H1 (cell line): ENCODE data around the gene NLK. TPM values are rescaled to one million over a fixed set of nuclear protein-coding genes. Genes with fewer than 3 reads are reported as not detected.

Experiments used
- CTCF ChIA-PET: fragments of 300-600 bp; sonication (Branson Sonifier 250); formaldehyde crosslinking; loops from one replicate; lab custom pipeline; 2021; ENCODE audit not compliant: partially characterized antibody; lab: Charles Lee
- POLR2A ChIA-PET: fragments of 300-600 bp; sonication (Branson Sonifier 250); formaldehyde crosslinking; loops from one replicate; lab custom pipeline; 2021; ENCODE audit warnings: inconsistent platforms; ENCODE audit not compliant: partially characterized antibody; lab: Charles Lee
- DNase-seq, 2 experiments: peaks; one replicate each; pipeline versions ENCODE4 v3.0.0 to v3.0.0-alpha.2; 2010 to 2022; ENCODE audit warnings: low spot score in 2 of 2, low read depth in 1 of 2, mixed read lengths in 1 of 2
- FAIRE-seq: peaks from 2 replicates; lab custom pipeline; 2011; peaks lifted over from hg19 to GRCh38; lab: Jason Lieb, UNC
- H2AFZ ChIP-seq: 2 replicates; pipeline ENCODE4 v1.8.1; 2012; ENCODE audit warnings: low read length, inconsistent platforms
- H2AK5ac ChIP-seq: 2 replicates; pipeline ENCODE4 v1.6.1; 2013; ENCODE audit warnings: low read depth, low read length
- H2BK120ac ChIP-seq: replicated peaks from 2 replicates; pipeline ENCODE3; 2013; ENCODE audit warnings: low read depth, low read length, inconsistent platforms
- H2BK12ac ChIP-seq: 2 replicates; pipeline ENCODE4 v1.6.1; 2013; ENCODE audit warnings: low read depth, low read length
- H2BK15ac ChIP-seq: 2 replicates; pipeline ENCODE4 v1.6.1; 2013; ENCODE audit warnings: low read length
- H2BK20ac ChIP-seq: 2 replicates; pipeline ENCODE4 v1.6.1; 2013; ENCODE audit warnings: low read length
- H2BK5ac ChIP-seq: 2 replicates; pipeline ENCODE4 v1.6.1; 2013; ENCODE audit warnings: low read depth, low read length
- H3K14ac ChIP-seq: 2 replicates; pipeline ENCODE4 v1.6.1; 2013; ENCODE audit warnings: inconsistent platforms; ENCODE audit not compliant: insufficient read length
- H3K18ac ChIP-seq: 2 replicates; pipeline ENCODE4 v1.6.1; 2013; ENCODE audit warnings: low read length; ENCODE audit errors: extremely low read depth
- H3K23ac ChIP-seq: 2 replicates; pipeline ENCODE4 v1.6.1; 2013; ENCODE audit warnings: inconsistent platforms; ENCODE audit not compliant: insufficient read length
- H3K23me2 ChIP-seq: 2 replicates; pipeline ENCODE4 v1.6.1; 2013; ENCODE audit warnings: low read depth, low read length
- H3K27ac ChIP-seq: 2 replicates; pipeline ENCODE4 v1.6.1; 2011; ENCODE audit warnings: low read depth, low read length, inconsistent platforms
- H3K27me3 ChIP-seq, 4 experiments: replicated peaks in 1 of 4; 1 replicate in 1 of 4; 2 replicates in 3 of 4; pipeline versions ENCODE4 v1.6.1 to v1.8.1; 2011 to 2013; ENCODE audit warnings: low read length in 3 of 4, mild to moderate bottlenecking in 3 of 4, inconsistent platforms in 2 of 4, mixed read lengths in 2 of 4, moderate library complexity in 1 of 4; ENCODE audit not compliant: control insufficient read depth in 3 of 4, insufficient read depth in 3 of 4; ENCODE audit errors: extremely low read depth in 1 of 4
- H3K36me3 ChIP-seq, 4 experiments: 2 replicates each; pipeline versions ENCODE4 v1.6.1 to v1.8.1; 2011 to 2013; ENCODE audit warnings: mild to moderate bottlenecking in 4 of 4, low read length in 3 of 4, moderate library complexity in 2 of 4, control low read depth in 1 of 4, inconsistent platforms in 1 of 4; ENCODE audit not compliant: insufficient read depth in 4 of 4, control insufficient read depth in 2 of 4
- H3K4ac ChIP-seq: replicated peaks from 2 replicates; pipeline ENCODE3; 2013; ENCODE audit warnings: low read length, low read depth, mixed read lengths, inconsistent platforms; ENCODE audit not compliant: insufficient read length
- H3K4me1 ChIP-seq, 4 experiments: replicated peaks in 1 of 4; 1 replicate in 1 of 4; 2 replicates in 3 of 4; pipeline versions ENCODE4 v1.6.1 to v1.8.1; 2011 to 2013; ENCODE audit warnings: low read length in 3 of 4, inconsistent platforms in 2 of 4, mixed read lengths in 1 of 4; ENCODE audit not compliant: insufficient read depth in 4 of 4, control insufficient read depth in 3 of 4
- H3K4me2 ChIP-seq, 2 experiments: 2 replicates each; pipeline versions ENCODE4 v1.6.1 to v1.8.1; 2011 to 2013; ENCODE audit warnings: low read depth in 2 of 2, low read length in 2 of 2, control low read depth in 1 of 2, inconsistent platforms in 1 of 2, mild to moderate bottlenecking in 1 of 2; ENCODE audit not compliant: insufficient read depth in 1 of 2
- H3K4me3 ChIP-seq, 4 experiments: fragments of 200-600, 300-600 bp in 1 of 4; sonication (generic), shearing (Covaris generic), sonication (Bioruptor Twin) in 1 of 4; 2 replicates each; pipeline versions ENCODE4 v1.5.1 to v1.8.1; 2011 to 2016; ENCODE audit warnings: low read length in 4 of 4, low read depth in 3 of 4, control low read depth in 2 of 4, inconsistent platforms in 2 of 4, mild to moderate bottlenecking in 2 of 4, mixed read lengths in 1 of 4, moderate library complexity in 1 of 4; ENCODE audit not compliant: insufficient read depth in 2 of 4; ENCODE audit errors: extremely low read depth in 1 of 4
- H3K56ac ChIP-seq: replicated peaks from 2 replicates; pipeline ENCODE3; 2013; ENCODE audit warnings: low read depth, mild to moderate bottlenecking, mixed read lengths, low read length, inconsistent platforms; ENCODE audit not compliant: insufficient read length
- H3K79me1 ChIP-seq: 2 replicates; pipeline ENCODE4 v1.6.1; 2013; ENCODE audit warnings: low read depth, low read length, control low read depth
- H3K79me2 ChIP-seq, 2 experiments: 2 replicates each; pipeline versions ENCODE4 v1.6.1 to v1.8.1; 2012 to 2013; ENCODE audit warnings: low read length in 2 of 2, mild to moderate bottlenecking in 2 of 2, inconsistent platforms in 1 of 2; ENCODE audit not compliant: insufficient read depth in 2 of 2, control insufficient read depth in 1 of 2
- H3K9ac ChIP-seq, 4 experiments: replicated peaks in 1 of 4; 1 replicate in 1 of 4; 2 replicates in 3 of 4; pipeline versions ENCODE4 v1.6.1 to v1.8.1; 2011 to 2013; ENCODE audit warnings: low read depth in 3 of 4, low read length in 3 of 4, control low read depth in 2 of 4, mild to moderate bottlenecking in 2 of 4, moderate library complexity in 2 of 4, inconsistent platforms in 1 of 4; ENCODE audit errors: extremely low read depth in 1 of 4
- H3K9me3 ChIP-seq, 2 experiments: 2 replicates each; pipeline versions ENCODE4 v1.6.1 to v1.8.1; 2012 to 2013; ENCODE audit warnings: mild to moderate bottlenecking in 2 of 2, moderate library complexity in 2 of 2, control low read depth in 1 of 2, inconsistent platforms in 1 of 2, low read depth in 1 of 2, low read length in 1 of 2, mixed read lengths in 1 of 2; ENCODE audit not compliant: insufficient read depth in 2 of 2
- H4K20me1 ChIP-seq, 2 experiments: replicated peaks in 1 of 2; 2 replicates each; pipeline versions ENCODE3 to v1.8.1; 2011 to 2013; ENCODE audit warnings: inconsistent platforms in 2 of 2, low read length in 2 of 2, mild to moderate bottlenecking in 1 of 2; ENCODE audit not compliant: insufficient read depth in 2 of 2, control insufficient read depth in 1 of 2
- H4K5ac ChIP-seq: 2 replicates; pipeline ENCODE4 v1.6.1; 2013; ENCODE audit warnings: low read length, low read depth, mixed read lengths, inconsistent platforms; ENCODE audit not compliant: insufficient read length
- H4K8ac ChIP-seq: 2 replicates; pipeline ENCODE4 v1.8.0; 2013; ENCODE audit warnings: mild to moderate bottlenecking, moderate library complexity, low read length, inconsistent platforms; ENCODE audit not compliant: insufficient read depth; ENCODE audit errors: extremely low read depth
- H4K91ac ChIP-seq: replicated peaks from 2 replicates; pipeline ENCODE3; 2013; ENCODE audit warnings: low read length, mixed read lengths, inconsistent platforms; ENCODE audit not compliant: insufficient read length
- CHD1 ChIP-seq: IDR thresholded peaks from 2 replicates; pipeline ENCODE4 v1.6.1; 2012; ENCODE audit warnings: low read depth, low read length, improper control_type of control experiment
- GABPA ChIP-seq: IDR thresholded peaks from 2 replicates; pipeline ENCODE4 v1.6.1; 2011; ENCODE audit warnings: mild to moderate bottlenecking, low read length, moderate library complexity, borderline replicate concordance; ENCODE audit not compliant: insufficient read depth
- JUN ChIP-seq: IDR thresholded peaks from 2 replicates; pipeline ENCODE4 v1.6.1; 2011; ENCODE audit warnings: low read depth, mild to moderate bottlenecking, improper control_type of control experiment, low read length
- JUND ChIP-seq: IDR thresholded peaks from 2 replicates; pipeline ENCODE4 v1.6.1; 2011; ENCODE audit warnings: mild to moderate bottlenecking, improper control_type of control experiment, low read length
- NRF1 ChIP-seq: IDR thresholded peaks from 2 replicates; pipeline ENCODE4 v1.6.1; 2011; ENCODE audit warnings: mild to moderate bottlenecking, low read depth, low read length, improper control_type of control experiment
- PHF8 ChIP-seq: fragments of 200-600 bp; sonication (generic); conservative IDR thresholded peaks from 2 replicates; pipeline ENCODE4 v1.7.1; 2012; ENCODE audit warnings: low read depth, mild to moderate bottlenecking, inconsistent platforms, low read length, moderate library complexity
- RNF2 ChIP-seq: fragments of 200-900, 300-1000 bp; sonication (generic); IDR thresholded peaks from 2 replicates; pipeline ENCODE4 v1.7.1; 2016; ENCODE audit warnings: borderline replicate concordance, low read depth, mild to moderate bottlenecking, antibody characterized with exemption, low read length; ENCODE audit not compliant: poor library complexity, severe bottlenecking; ENCODE audit errors: missing control alignments
- SIX5 ChIP-seq: IDR thresholded peaks from 2 replicates; pipeline ENCODE4 v1.6.1; 2011; ENCODE audit warnings: mild to moderate bottlenecking, low read depth, low read length
- SP1 ChIP-seq: IDR thresholded peaks from 2 replicates; pipeline ENCODE4 v1.6.1; 2011; ENCODE audit warnings: low read depth, low read length
- SP4 ChIP-seq: IDR thresholded peaks from 2 replicates; pipeline ENCODE4 v1.6.1; 2012; ENCODE audit warnings: low read length, inconsistent platforms
- TCF12 ChIP-seq: IDR thresholded peaks from 2 replicates; pipeline ENCODE4 v1.6.1; 2011; ENCODE audit warnings: low read depth, mild to moderate bottlenecking, low read length
- TEAD4 ChIP-seq: IDR thresholded peaks from 2 replicates; pipeline ENCODE4 v1.6.1; 2012; ENCODE audit warnings: low read depth, low read length, inconsistent platforms, mixed read lengths
- WGBS, 2 experiments: shearing (Covaris generic) in 1 of 2; methylation state at CpG; one replicate each; pipeline versions ENCODE4 v1.1.6 to v1.1.7; 2013 to 2015; ENCODE audit warnings: low lambda C conversion rate in 2 of 2, mixed read lengths in 2 of 2, inconsistent platforms in 1 of 2, low coverage in 1 of 2, missing lambda C conversion rate in 1 of 2; ENCODE audit not compliant: insufficient replicate concordance in 2 of 2, insufficient coverage in 1 of 2, insufficient read length in 1 of 2; ENCODE audit errors: extremely low coverage in 1 of 2, missing lambda C conversion rate in 1 of 2; 5-methylcytosine and 5-hydroxymethylcytosine counted together
- polyA plus RNA-seq, 7 experiments: library from polyadenylated mRNA; depleted of rRNA in 3 of 7; stranded (reverse) in 5 of 7; unstranded in 2 of 7; fragments of >200 nt in 5 of 7; fragments of 200-250 nt in 2 of 7; gene quantifications; 1 replicate in 5 of 7; 2 replicates in 1 of 7; 4 replicates in 1 of 7; pipeline versions ENCODE4 v1.2.1 to v1.2.3, GENCODE V29; 2011 to 2013; ENCODE audit warnings: missing spikeins in 2 of 7, mixed read lengths in 2 of 7
- total RNA-seq: library from RNA; stranded (reverse); fragmentation: NEBNext Ultra II Directional; extraction: Animal tissue kit (Norgen Biotek cat#: 25700); gene quantifications from 2 replicates; pipeline ENCODE4 v1.2.1, GENCODE V29; 2021
- TF ChIP-seq, protein P1 (sequence below): IDR thresholded peaks from 2 replicates; pipeline ENCODE4 v1.6.1; 2012; ENCODE audit warnings: low read length, inconsistent platforms

The NLK gene
- total and polyA plus RNA-seq, 2 of the 8 experiments (the other 6 are each of a cell fraction or from before 2014, with no cell fraction given): 30.8 to 49.9 TPM

DNA sequence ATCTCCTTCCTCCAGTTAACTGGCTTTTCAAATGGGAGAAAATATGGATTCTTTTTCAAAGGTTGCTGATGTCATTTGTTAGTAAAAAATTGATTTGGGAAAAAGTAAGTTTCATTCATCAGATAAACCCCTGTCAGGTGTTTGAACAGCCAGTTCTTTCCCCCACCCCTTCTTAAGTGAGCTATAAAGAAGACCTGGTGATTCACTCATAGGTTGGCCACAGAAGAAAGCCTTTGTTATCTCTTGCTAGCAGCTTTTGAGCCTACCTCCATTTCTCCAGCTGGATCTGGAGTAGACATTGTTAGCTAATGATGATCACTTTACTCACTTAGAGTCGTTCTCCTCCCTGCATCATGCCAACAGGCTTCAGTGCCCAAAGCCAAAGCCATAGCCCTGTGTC lies 63.0 kb downstream of the NLK start:
- Histone ChIP-seq H3K27me3 (no peaks in the 10 kb centered on the region), H2BK20ac (no peak overlapping the region), H3K27ac (no peak overlapping the region), H2AFZ (no peak overlapping the region), H3K23ac (no peak overlapping the region), H3K36me3 (no peaks in the 10 kb centered on the region), H3K18ac (no peak overlapping the region), H3K4me2 (no peak overlapping the region), H2BK15ac (no peak overlapping the region), H3K23me2 (no peaks in the 10 kb centered on the region), H2AK5ac (no peak overlapping the region), H3K9me3 (no peaks in the 10 kb centered on the region), H3K14ac (no peak overlapping the region), H4K8ac (no peak overlapping the region), H2BK120ac (no peak overlapping the region), H3K79me1 (no peaks in the 10 kb centered on the region; the same call in 1 of the 2 replicates), H3K9ac (no peak overlapping the region), H2BK5ac (no peak overlapping the region), H3K56ac (no peak overlapping the region), H4K20me1 (peaks cover 0 to 2% of the 10 kb centered on the region in 2 experiments), H3K4ac (no peak overlapping the region), H4K91ac (no peak overlapping the region), H4K5ac (no peak overlapping the region), H2BK12ac (no peak overlapping the region), H3K4me3 (no peak overlapping the region), H3K79me2 (peaks cover 0 to 83% of the 10 kb centered on the region in 2 experiments; a peak in 2 of 4 replicates), H3K4me1 (no peaks in the 10 kb centered on the region)
- WGBS, 2 experiments: 86% methylated on average over 1 of the region's 1 CpG; no CpG with 5 or more reads in 1 of the 2 experiments
- FAIRE-seq: peak; percentile 48
- POLR2A ChIA-PET: interaction anchor here (0.9 kb wide), 1 partner anchor 11 kb away, joined by 5 read pairs; no protein-coding TSS in a partner anchor
- TF ChIP-seq TCF12 (no peak), JUND (no peak), TEAD4 (no peak), SIX5 (no peak), SP1 (no peak), CHD1 (no peak), GABPA (no peak), JUN (no peak), RNF2 (no peak), PHF8 (no peak), NRF1 (no peak), SP4 (no peak)
- TF ChIP-seq, protein P1, sequence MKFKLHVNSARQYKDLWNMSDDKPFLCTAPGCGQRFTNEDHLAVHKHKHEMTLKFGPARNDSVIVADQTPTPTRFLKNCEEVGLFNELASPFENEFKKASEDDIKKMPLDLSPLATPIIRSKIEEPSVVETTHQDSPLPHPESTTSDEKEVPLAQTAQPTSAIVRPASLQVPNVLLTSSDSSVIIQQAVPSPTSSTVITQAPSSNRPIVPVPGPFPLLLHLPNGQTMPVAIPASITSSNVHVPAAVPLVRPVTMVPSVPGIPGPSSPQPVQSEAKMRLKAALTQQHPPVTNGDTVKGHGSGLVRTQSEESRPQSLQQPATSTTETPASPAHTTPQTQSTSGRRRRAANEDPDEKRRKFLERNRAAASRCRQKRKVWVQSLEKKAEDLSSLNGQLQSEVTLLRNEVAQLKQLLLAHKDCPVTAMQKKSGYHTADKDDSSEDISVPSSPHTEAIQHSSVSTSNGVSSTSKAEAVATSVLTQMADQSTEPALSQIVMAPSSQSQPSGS: no peak
- DNase-seq: no peak
- CTCF ChIA-PET: interaction anchor here (0.9 kb wide), 1 partner anchor 190 kb away, joined by 3 read pairs; no protein-coding TSS in a partner anchor
